Smooth muscle cell of the brain vasculature (primary cell): ENCODE results near the gene ARHGEF4.
A peak's percentile ranks its signal among the peaks of the same experiment; 100 is the strongest.

Source experiments
- DNase-seq: peaks from one replicate; pipeline ENCODE4 v3.0.0-alpha.2; 2012; ENCODE audit warnings: low read depth, low spot score

The ARHGEF4 gene

DNA sequence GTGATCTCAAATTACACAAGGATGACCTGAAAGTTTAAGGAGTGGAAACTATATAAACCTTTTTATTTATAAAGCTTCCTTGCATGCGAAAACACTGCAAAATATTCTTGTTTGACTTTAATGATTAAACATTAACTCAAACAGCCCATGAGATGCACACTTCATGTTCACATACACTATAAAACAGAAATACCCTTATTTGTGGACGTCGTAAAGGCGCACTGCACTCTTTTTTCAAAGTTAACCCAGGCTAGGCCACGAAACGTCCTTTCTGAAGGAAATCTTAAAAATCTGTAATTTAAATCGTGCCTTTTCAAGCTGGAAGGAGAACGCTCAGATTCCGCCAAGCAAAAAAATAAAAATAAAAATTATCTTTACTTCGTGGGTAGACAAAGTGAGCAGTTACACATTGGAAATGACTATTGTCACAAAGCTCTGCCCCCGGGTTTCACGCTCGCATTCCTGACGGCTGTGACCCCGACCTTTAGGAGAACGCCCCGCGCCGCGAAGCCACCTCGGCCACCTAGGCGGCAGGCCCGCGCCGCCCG is 255.8 kb downstream of the ARHGEF4 start:
- DNase-seq = no peak

DNA sequence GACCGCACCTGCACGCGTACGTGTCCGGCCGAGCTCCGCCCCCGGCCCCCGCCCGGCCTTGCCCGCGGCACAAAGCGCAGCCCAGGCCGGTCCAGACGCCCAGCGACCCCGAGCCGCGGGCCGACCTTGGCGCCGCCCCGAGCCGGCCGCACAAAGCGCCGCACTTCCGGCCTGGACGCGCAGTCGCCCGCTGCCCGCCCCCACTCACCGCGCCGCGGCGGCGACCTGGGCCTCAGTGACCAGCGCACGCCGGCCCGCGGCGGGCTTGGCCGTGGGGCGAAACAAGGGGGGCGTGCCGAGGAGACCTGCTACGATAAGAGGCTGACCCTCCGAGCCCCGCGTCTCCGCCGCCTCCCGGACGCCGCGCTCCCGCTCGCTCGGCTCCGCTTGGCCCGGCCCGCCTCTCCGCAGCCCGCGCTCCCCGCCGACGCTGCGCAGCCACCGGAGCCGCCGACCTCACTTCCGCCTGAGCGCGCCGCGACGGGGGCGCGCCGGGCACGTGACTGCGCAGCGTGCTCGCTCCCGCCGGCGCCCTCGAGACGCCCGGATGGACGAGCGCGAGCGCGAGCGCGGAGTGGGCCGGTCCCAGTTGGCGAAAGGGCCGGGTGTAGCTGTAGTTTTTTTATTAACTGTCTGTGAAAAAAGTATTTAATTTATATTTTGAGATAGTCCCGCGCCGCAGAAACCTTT is 256.4 kb downstream of the ARHGEF4 start, which contains the start of gene FAM168B:
TSS of gene FAM168B (minus strand) at position 455 of the 690 bp plus-strand sequence. CDS start 10,814 bp downstream, outside the sequence.
- peak; percentile 71 for DNase-seq

DNA sequence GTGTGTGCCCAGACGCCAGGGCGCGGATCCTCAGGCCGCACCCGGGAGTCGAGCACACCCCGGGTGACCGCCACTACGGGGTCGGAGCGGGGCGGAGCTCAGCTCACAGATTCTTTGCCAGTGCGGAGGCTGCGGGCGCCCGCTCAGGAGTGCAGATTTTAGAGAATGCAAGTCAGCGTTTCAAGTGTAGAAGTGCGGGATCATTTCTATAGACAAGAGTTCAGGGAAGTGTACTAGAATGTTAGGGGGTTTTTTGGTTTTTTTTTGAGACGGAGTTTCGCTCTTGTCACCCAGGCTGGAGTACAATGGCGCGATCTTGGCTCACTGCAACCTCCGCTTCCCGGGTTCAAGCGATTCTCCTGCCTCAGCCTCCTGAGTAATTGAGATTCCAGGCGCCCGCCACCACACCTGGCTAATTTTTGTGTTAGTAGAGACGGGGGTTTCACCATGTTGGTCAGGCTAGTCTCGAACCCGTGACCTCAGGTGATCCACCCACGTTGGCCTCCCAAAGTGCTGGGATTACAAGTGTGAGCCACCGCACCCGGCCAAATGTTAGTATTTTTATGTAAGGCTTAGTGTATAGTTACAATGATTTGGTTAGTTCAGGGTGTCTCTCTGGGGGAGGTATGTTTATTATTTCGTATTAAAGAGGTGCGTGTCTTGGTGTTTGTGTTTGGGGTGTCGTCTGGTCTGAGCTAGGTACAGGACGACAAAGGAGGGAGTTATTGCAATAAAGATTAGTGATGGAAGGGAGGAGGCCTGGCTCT is 257.2 kb downstream of the ARHGEF4 start:
- no peak for DNase-seq

DNA sequence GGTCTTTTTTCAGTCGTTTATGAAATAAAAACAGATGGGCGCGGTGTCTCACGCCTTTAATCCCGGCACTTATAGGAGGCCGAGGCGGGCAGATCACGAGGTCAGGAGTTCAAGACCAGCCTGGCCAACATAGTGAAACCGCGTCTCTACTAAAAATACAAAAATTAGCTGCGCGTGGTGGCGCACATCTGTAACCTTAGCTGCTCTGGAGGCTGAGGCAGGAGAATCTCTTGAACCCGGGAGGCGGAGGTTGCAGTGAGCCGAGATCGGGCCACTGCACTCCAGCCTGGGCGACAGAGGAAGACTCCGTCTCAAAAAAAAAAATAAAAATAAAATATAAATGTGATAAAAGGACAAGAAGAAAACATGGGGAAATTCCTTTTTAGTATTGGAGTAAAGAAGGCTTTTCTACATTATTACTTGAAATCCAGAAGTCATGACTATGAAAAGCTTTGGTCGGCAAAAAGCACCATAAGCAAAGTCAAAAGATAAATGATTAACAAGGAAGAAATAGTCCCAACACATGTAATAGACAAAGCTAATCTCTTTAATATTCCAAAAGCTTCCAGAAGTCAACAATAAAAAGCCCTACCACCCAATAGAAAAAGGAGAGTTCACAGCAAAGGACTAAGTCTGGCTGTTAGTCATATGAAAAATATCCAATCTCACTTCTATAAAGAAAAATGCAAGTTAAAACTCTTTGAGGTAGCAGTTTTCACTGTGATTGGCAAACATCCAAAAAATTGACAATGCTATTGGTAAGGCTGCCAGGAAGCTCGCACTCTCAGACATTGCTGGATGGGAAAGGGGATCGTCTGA is 258.0 kb downstream of the ARHGEF4 start:
- DNase-seq = no peak
